Putamen (tissue), 1 donor: ENCODE measurements around the gene ERRFI1.
A peak's percentile ranks its signal among the peaks of the same experiment; 100 is the strongest.
"Not testable (repeated sequence)": the region's sequence is repeated elsewhere in the genome, so short reads cannot be mapped to it uniquely, and the experiment has no call there.

ENCODE experiments used
- DNase-seq: peaks from one replicate; pipeline ENCODE4 v3.0.0-alpha.2; 2016; ENCODE audit warnings: low spot score

The ERRFI1 gene

DNA sequence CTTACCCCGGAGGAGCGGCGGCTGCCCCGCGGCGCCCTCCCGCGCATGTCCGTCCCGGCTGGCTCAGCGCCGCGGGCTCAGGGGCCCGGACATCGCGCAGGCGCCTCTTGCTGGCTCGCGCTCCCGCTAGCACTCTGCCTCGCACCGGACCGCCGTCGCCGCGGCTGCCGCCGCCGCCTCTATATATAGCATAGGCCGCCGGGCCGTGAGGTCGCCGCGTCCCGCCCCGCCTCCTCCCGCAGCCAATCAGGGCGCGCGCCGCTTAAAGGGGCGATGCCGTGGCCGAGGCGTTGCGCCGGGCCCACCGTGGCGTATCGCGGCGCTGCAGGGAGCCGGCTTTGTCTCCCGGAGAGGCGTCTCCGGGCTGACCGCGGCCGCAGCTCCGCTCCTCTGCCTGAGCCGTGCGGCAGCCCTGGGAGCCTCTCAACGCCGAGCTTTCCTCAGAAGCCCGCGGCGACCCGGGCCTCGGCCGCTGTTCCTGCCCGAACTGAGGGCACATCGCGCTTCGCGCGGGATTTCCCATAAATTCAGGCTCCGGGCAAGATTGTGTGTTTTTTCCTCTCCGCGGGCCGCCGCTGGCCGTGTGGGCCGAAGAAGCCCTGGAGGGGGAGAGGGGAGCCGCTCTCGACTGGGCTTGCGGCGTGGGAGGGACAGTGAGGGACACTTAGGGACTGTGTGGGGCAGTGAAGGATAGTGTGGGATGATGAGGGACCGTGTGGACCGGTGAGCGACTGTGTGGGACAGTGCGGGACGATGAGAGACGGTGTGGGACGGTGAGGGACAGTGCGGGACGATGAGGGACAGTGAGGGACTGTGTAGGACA lies at the start of gene ERRFI1:
Gene ERRFI1, minus strand, starts transcription at position 157 of the 823 bp plus-strand sequence. CDS start 10,690 bp downstream, outside the sequence.
- DNase-seq: peak; percentile 93

GRCh38 chr1:8075511-8076051 lies 49.5 kb upstream of the ERRFI1 start:
- no peak for DNase-seq

GRCh38 chr1:8073112-8073855 lies 47.2 kb upstream of the ERRFI1 start:
- no peak for DNase-seq

DNA sequence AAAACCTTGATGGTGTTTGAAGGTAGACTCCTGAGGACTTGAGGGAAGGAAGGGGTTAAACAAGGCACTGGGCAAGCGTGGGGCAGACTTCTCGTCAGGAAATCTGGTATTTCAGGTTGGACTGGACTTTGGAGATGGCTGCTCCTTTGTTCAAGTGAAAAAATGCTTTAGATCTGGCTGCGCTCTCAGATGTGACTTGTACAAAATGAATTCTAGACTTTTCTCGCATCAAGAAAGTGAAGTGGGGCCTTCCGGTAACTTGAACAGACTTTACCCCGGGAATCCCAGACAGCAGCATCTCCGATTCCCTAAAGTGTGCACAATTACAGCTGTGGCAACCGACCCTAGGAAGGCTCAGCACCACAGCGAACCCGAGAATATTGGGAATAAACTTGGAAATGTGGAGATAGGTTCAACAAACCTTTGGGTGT lies 44.3 kb upstream of the ERRFI1 start:
- no peak for DNase-seq

- DNase-seq: not testable (repeated sequence)
Measured at GRCh38 chr1:8069614-8070320, 43.7 kb upstream of the ERRFI1 start.

GRCh38 chr1:8065369-8065768 lies 39.3 kb upstream of the ERRFI1 start:
- no peak for DNase-seq

DNA sequence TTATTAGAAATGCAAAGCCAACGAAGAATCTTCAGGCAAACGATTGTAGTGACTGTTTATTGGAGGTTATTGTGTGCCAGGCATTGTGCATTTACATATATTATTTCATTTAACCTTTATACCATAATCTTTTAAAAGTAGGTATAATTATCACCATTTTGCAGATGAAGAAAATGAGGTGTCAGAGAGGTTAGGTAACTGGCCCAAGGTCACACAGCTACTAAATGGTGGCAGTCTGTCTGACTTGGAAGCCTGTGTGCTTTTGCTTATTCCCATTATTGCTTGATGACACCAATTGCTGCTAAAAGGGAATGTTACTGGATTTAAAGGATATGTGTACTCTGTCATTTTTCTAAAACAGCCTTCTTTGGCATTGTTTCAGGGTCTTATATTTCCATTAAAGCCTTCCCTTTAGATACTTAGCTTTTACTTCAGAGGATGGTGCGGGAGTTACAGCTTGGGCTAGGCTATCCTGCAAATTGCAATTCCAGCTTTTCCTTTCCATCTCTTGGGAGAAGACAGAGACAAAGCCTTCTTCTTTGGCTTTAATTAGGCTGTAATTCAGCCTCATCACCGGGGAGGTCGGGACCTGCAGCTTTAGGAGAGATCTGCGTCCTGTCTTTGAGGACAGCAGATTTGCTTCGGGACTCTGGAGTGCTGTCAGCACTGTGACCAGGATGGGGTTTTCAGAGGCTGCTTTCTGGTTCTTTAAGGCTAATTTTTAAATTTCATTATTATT lies 37.4 kb upstream of the ERRFI1 start:
- DNase-seq: no peak

DNA sequence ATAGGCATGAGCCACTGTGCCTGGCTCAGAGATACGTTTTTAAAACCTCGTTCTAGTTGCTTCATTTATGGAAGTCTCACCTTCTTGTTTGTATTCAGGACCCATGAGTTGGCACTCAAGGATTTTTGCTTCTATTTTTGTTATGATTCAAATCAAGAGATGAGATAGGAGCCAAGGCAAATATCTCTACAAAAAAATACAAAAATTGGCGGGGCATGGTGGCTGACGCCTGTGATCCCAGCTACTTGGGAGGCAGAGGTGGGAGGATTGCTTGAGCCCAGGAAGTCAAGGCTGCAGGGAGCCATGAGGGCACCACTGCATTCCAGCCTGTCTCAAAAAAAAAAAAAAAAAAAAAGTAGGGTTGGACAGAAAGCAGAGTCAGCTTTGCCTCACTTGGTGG lies 36.8 kb upstream of the ERRFI1 start:
- DNase-seq: no peak

DNA sequence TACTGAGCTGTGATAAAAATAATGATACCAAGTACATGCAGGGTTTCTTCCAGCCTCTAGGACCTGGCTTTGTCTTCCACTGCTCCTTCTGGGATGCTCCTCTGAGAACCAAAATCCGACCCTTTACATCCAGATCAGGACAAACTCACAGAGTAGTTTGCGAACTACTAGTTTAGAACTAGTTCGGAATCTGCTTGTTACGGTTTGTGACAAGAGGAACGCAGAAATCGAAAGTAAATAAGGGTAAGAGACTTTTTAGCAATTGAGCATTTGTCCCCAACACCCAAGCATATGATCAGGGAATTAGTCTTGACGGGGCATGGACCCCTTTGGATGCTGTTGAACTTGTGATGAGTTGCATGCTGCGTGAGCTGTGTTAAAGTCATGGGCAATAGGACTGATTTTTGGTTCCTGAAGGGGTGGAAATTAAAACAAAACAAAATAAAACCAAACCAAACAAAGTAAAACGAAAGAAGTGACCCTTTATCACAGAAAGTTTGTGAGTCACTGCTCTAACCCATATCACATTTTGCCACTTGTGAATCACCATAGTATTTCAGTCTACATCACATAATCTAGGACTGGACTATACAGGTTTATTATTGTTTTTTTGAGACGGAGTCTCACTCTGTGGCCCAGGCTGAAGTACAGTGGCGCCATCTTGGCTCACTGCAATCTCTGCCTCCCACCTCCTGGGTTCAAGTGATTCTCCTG lies 35.7 kb upstream of the ERRFI1 start:
- no peak for DNase-seq

DNA sequence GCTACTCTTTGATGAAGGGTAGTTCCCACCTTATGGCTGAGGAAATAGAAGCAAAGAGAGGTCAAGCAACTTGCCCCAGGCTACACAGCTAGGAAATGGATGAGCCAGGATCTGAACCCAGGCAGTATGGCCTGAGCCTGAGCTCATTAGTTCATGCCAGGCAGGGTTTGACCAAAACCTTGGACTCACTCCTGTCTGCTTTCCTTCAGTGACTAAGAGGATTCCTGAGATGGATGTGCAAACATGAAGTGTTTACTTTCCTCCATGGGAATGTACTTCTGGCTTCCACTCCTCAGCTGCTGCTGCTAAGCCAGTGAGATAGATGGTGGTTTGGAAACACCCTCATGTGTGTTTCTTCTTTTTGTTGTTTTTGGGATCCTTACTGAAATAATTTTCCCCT lies 35.1 kb upstream of the ERRFI1 start:
- no peak for DNase-seq

DNA sequence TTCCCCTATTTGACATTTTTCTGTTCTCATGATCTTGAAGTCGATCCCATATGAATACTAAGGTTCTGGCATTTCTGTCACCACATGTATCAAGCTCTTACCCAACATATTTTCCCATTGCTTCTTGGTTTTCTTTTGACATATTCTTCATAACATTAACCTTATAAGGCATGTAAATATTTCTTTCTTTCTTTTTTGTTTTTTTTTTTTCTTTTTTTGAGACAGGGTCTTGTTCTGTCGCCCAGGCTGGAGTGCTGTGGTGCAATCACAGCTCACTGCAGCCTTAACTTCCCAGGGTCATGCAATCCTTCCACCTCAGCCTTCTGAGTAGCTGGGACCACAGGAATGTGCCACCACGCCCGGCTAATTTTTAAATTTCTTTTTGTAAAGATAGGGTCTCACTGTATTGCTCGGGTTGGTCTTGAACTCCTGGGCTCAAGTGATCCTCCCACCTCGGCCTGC lies 33.1 kb upstream of the ERRFI1 start:
- no peak for DNase-seq

DNA sequence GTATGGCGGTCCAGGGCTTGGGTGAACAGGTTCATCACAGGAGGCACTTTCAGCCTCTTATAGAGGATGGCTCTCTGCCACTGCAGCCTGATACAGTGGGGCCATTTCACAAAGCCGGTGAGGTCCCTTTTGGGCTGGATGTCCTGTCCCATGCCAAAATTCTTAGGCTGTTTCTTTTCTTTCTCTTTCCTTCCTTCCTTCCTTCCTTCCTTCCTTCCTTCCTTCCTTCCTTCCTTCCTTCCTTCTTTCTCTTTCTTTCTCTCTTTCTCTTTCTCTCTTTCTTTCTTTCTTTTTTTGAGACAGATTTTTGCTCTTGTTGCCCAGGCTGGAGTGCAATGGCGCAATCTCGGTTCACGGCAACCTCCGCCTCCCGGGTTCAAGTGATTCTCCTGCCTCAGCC lies 31.7 kb upstream of the ERRFI1 start:
- DNase-seq: not testable (repeated sequence)

DNA sequence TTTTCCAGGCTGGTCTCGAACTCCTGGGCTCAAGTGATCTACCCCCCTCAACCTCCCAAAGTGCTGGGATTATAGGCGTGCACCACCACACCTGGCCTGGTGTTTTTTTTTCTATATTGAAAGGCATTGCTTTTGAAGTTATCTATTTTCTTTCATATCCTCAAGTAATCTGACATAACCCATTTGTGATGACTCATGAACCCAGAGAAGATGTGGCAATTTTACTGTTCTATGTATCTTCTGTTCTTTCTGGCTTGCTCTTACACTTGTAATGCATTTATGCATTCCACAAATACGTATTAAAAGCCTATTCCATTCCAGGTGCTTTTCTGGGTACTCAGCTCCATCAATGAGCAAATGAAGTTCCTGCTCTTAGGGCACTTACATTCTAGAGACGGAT lies 29.9 kb upstream of the ERRFI1 start:
- DNase-seq: peak; percentile 12

- no peak for DNase-seq
Measured at GRCh38 chr1:8053878-8054567, 27.9 kb upstream of the ERRFI1 start.

- DNase-seq: no peak
Measured at GRCh38 chr1:8051650-8052049, 25.5 kb upstream of the ERRFI1 start.

GRCh38 chr1:8049229-8049628 lies 23.1 kb upstream of the ERRFI1 start:
- not testable (repeated sequence) for DNase-seq

DNA sequence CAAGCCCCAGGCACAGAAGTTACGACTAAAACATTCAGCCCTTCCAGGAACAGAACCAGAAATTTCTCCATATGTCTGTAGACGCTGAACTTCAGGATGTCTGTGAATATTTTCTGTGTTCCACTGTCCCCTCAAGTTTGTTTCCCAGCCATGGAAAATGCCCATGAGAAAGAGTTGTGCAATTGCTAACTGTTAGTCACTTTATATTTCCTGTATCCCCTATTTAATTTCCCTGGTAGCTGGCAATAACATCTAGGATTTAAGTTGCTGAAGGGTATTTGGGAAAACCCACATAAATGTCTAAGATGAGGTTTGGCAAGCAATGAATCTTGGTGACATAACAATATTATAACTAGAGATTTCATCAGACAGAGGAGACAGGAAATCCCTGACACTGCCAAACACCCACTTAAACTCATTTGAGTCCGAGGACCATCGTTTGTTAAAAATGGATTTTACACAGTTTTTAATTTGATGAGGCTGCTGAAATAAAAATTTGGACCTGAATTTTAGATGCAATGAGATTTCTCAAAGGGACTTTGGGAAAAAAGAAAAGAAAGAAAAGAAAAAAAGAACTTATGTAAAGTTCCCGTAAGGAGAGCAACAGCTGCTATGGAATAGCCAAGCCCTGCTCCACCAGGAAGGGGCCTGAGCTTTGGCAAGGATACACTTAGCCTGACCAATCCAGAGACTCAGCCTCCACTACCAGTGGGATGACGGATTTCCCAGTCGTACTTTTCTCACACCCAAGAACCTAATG lies 21.8 kb upstream of the ERRFI1 start:
- DNase-seq: no peak

GRCh38 chr1:8047112-8047511 lies 21.0 kb upstream of the ERRFI1 start:
- DNase-seq: no peak

GRCh38 chr1:8046391-8046790 lies 20.3 kb upstream of the ERRFI1 start:
- DNase-seq: no peak
